Brain microvascular endothelial cell (primary cell): ENCODE results near the gene NEB.

Experiments
- DNase-seq: peaks from one replicate; pipeline ENCODE4 v3.0.0-alpha.2; 2020
- H3K27ac ChIP-seq: fragments of 250-450 bp; sonication (Bioruptor Pico); 2 replicates; pipeline ENCODE4 v1.5.1; 2020; ENCODE audit warnings: mild to moderate bottlenecking, moderate library complexity
- H3K27me3 ChIP-seq: fragments of 250-450 bp; sonication (Bioruptor Pico); replicated peaks from 2 replicates; pipeline ENCODE4 v1.5.1; 2020; ENCODE audit warnings: mild to moderate bottlenecking
- H3K36me3 ChIP-seq: fragments of 250-450 bp; sonication (Bioruptor Pico); replicated peaks from 2 replicates; pipeline ENCODE4 v1.5.1; 2020; ENCODE audit warnings: mild to moderate bottlenecking
- H3K4me3 ChIP-seq: 2 replicates; pipeline ENCODE4 v1.5.1; 2011; ENCODE audit warnings: low read depth, mild to moderate bottlenecking, control low read depth, low read length, moderate library complexity
- in situ Hi-C: cut with HindIII; loops from 2 replicates; pipeline ENCODE4 v1.10.0; 2017; ENCODE audit warnings: low sequenced_read_pairs, low pct_ligation_motif_present
- TF ChIP-seq, protein P1 (sequence below): IDR thresholded peaks from 2 replicates; pipeline ENCODE4 v1.5.1; 2011; ENCODE audit warnings: low read depth, mild to moderate bottlenecking, moderate library complexity, low read length, control low read depth, inconsistent platforms; ENCODE audit errors: missing control alignments

The NEB gene

DNA sequence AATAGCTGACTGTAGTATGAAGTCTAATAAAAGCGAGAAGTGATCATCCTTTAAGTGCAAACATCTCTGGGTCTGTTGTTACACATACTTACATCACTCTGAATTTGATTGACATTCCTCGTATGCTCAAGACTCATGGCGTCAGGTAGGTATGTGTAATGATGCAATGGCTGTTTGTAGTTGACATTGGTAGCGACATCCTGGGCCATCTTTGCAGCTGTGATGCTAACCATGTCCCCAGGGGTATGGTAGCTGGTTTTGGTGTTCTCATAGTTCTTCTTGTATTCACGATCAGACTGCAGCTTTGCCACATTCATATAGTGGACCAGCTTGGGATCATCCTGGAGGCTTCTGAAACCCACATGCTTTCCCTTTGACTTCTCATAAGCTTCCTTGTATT, 62.0 kb downstream of the NEB start:
- Histone ChIP-seq H3K4me3 (no peak overlapping the region), H3K27me3 (no peaks in the 10 kb centered on the region), H3K27ac (no peak overlapping the region), H3K36me3 (no peaks in the 10 kb centered on the region)
- no peak for DNase-seq
- TF ChIP-seq, protein P1, sequence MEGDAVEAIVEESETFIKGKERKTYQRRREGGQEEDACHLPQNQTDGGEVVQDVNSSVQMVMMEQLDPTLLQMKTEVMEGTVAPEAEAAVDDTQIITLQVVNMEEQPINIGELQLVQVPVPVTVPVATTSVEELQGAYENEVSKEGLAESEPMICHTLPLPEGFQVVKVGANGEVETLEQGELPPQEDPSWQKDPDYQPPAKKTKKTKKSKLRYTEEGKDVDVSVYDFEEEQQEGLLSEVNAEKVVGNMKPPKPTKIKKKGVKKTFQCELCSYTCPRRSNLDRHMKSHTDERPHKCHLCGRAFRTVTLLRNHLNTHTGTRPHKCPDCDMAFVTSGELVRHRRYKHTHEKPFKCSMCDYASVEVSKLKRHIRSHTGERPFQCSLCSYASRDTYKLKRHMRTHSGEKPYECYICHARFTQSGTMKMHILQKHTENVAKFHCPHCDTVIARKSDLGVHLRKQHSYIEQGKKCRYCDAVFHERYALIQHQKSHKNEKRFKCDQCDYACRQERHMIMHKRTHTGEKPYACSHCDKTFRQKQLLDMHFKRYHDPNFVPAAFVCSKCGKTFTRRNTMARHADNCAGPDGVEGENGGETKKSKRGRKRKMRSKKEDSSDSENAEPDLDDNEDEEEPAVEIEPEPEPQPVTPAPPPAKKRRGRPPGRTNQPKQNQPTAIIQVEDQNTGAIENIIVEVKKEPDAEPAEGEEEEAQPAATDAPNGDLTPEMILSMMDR: no peak
- in situ Hi-C loops: no loop called here

DNA sequence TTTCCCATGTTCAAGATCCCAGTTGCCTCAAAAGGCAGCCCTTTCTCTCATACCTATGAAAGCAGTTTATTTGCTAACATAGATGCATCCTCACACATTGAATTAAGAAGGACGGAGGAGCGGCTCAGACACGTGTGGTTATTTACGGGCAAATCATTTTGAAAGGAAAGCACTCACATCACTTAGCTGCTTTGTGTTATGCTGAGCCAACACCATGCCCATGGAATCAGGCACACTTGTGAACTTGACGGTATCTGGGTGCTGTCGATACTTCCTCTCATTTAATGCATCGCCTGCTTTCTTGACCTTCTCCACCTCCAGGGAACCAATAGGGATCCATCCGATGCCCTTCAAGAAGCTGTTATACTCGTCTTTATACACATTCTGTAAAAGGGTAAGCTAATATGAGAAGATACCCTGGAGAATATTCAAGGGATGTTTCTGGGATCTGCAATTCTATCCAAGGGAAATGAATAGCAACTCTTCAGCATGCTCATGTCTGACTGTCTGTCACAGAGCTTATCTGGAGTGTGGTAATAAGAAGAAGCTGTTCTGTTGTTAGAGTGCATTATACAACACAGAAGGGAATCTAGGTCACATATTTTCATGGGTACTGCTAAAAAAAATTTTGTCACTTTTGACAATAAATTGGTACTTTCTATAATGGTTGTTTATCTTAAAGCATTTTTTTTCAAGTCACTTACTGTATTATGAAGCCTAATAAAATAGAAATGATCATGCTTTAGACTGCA, 63.3 kb downstream of the NEB start:
- Histone ChIP-seq H3K4me3 (no peak overlapping the region), H3K36me3 (no peaks in the 10 kb centered on the region), H3K27me3 (no peaks in the 10 kb centered on the region), H3K27ac (no peak overlapping the region)
- TF ChIP-seq, protein P1: no peak
- no peak for DNase-seq
- in situ Hi-C loops: no loop called here

DNA sequence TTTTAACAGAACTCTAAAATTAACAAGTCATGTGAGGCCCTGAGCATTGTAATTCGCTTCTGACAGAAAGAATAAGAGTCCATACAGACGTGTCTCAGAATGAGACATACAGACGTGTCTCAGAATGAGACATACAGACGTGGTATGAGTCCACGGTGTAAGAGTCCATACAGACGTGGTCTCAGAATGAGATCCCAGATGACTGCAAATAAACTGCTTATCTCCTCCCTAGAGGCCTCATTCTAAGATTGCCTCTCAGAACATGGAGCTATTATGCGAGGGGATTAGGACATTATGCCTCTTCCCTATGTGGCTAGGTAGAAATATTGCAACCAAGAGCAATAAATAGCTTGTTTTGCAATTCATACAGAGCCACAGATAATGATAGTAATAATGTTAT, 63.9 kb downstream of the NEB start:
- no peaks in the 10 kb centered on the region for H3K27me3 ChIP-seq
- TF ChIP-seq, protein P1: no peak
- DNase-seq: no peak
- no peak overlapping the region for H3K4me3 ChIP-seq
- no peaks in the 10 kb centered on the region for H3K36me3 ChIP-seq
- no peak overlapping the region for H3K27ac ChIP-seq
- in situ Hi-C loops: no loop called here

DNA sequence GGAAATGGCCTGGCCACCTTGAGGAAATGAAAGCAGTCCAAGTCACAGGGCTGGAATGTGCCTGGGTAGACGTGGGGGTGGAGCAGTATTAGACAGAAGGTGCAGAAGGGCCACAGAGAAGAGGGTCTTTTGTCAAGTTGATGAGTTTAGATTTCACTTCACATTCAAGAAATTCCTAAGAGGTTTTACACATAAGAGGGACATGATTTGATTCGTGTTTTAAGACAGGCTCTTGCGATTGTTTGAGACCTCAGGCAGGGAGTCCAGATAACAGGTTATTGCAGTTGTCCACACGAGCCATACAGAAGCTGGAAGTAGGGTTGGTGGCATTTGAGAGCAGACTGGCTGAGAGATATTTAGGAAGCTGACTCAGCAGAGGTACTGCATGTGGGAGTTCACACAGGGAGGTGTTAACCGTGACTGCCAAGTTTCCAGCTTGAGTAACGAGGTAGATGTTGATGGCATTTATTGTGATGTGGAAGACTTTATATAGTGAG, 64.6 kb downstream of the NEB start:
- TF ChIP-seq, protein P1: no peak
- Histone ChIP-seq H3K36me3 (no peaks in the 10 kb centered on the region), H3K4me3 (no peak overlapping the region), H3K27me3 (no peaks in the 10 kb centered on the region), H3K27ac (no peak overlapping the region)
- in situ Hi-C loops: no loop called here
- DNase-seq: no peak

DNA sequence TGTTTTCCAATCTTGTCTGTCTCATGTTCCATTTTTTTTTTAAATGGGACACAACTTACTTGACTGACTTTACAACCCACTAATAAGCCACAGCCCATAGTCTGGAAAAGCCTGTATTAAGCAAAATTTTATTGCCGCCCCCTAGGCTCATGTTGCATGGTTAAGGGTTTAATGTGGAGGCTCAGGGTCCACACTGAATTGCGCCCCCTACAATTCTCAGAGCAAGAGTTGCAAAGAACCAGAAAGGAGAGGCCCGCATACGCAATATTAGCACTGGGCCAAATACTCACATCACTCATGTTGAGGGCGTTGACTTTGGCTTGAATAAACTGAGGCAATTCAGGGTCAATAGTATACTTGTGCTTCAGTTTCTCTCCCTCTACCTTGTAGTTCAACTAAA, 65.5 kb downstream of the NEB start:
- H3K4me3 ChIP-seq: no peak overlapping the region
- no peak overlapping the region for H3K27ac ChIP-seq
- no peaks in the 10 kb centered on the region for H3K36me3 ChIP-seq
- no peak for DNase-seq
- TF ChIP-seq, protein P1: no peak
- in situ Hi-C loops: no loop called here
- no peaks in the 10 kb centered on the region for H3K27me3 ChIP-seq

DNA sequence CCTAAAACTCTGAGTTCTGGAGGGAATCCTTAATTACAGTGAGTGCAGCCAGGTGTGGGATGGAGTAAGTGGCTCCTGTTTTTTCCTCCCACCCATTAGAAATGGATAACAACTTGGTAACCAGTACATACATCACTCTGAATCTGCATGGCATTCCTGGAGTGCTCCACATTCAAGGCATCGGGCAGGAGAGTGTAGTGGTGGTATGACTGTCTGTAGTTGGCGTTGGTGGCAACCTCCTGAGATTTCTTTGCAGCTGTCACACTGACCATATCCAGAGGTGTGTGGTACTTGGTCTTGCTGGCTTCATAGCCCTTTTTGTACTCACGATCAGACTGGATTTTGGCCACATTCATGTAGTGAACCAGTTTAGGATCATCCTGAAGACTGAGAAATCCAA, 68.3 kb downstream of the NEB start:
- Histone ChIP-seq H3K27me3 (no peaks in the 10 kb centered on the region), H3K4me3 (no peak overlapping the region), H3K36me3 (no peaks in the 10 kb centered on the region), H3K27ac (no peak overlapping the region)
- DNase-seq: no peak
- TF ChIP-seq, protein P1: no peak
- in situ Hi-C loops: no loop called here
